Natural killer cell treated with Interleukin-12 subunit alpha and Interleukin-12 subunit beta and Interleukin-15 and Interleukin-18, amount 100 ng/mL, for 72 hours (primary cell): ENCODE measurements around the gene P2RY2. TPM values are rescaled to one million over a fixed set of nuclear protein-coding genes. Genes with fewer than 3 reads are reported as not detected.

Experiments
- ATAC-seq, 2 donors: fragments of 150-1000 bp; cut with Tn5 transposase in 1 of 2; sonication (Bioruptor Pico), chemical (Tn5 transposase) in 1 of 2; 2 replicates each; pipeline ENCODE4 v1.10.0; 2021
- DNase-seq: peaks from one replicate; pipeline ENCODE4 v3.0.0; 2022; ENCODE audit warnings: low spot score
- H3K27ac Mint-ChIP-seq, 2 donors: 1 replicate in 1 of 2; 2 replicates in 1 of 2; pipeline ENCODE4 v1.8.0; 2022; ENCODE audit warnings: mixed read lengths in 2 of 2, mild to moderate bottlenecking in 1 of 2, moderate library complexity in 1 of 2
- H3K27me3 Mint-ChIP-seq, 2 donors: 1 replicate in 1 of 2; 2 replicates in 1 of 2; pipeline ENCODE4 v1.8.0; 2022; ENCODE audit warnings: mixed read lengths in 2 of 2
- H3K36me3 Mint-ChIP-seq: one replicate; pipeline ENCODE4 v1.8.0; 2022; ENCODE audit warnings: mixed read lengths
- H3K4me1 Mint-ChIP-seq, 2 donors: 1 replicate in 1 of 2; 2 replicates in 1 of 2; pipeline ENCODE4 v1.8.0; 2022; ENCODE audit warnings: low read depth in 2 of 2, mixed read lengths in 2 of 2, mild to moderate bottlenecking in 1 of 2
- H3K4me3 Mint-ChIP-seq: one replicate; pipeline ENCODE4 v1.8.0; 2022; ENCODE audit warnings: mixed read lengths
- H3K9me3 Mint-ChIP-seq: 2 replicates; pipeline ENCODE4 v1.8.0; 2022; ENCODE audit warnings: mixed read lengths
- total RNA-seq, 2 donors: library from RNA; stranded (reverse); gene quantifications; one replicate each; pipeline ENCODE4 v1.2.3, GENCODE V29; 2022

The P2RY2 gene
- total RNA-seq, 2 donors from 2014 or later, result 0.20 TPM; not detected in 1

DNA sequence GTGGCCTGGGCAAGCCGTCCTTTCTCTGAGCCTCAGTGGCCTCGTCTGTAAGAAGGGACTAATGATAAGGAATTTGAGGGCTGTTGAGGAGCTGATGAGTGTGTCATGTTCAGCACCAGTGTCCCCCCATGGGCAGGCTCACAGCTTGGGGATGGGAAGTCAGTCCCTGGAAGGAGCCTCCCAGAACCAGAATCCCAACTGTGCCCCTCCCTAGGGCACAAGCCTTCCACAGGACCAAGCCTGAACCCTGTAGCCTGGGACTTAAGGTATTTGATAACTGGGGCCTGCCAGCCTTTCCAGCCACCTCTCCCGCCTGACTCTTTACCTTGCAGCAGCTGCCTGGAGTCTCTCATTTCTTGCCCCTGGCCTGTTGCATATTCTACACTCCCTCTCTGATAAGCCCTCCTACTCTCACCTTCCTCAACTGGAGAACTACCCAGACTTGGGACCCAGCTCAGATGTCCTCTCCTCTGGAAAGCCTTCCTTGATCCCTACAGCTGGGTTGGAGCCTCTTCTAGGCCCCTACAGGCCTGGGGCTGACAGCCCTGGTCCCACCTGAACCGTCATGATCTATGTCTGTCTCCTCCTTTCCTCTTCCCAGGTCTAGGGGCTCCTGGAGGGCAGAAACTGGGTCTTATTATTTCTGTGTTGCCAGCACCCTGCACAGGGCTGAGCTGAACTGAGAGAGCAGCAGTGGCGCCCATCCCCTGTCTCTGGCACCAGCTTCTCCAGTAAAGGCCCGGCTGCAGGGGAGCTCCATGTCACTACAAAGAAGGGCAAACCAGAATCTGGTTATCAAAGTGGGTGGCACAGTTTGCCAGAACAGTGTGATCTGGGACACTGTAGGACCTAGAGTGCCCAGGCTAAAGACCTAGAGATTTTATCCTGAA lies 1.6 kb downstream of the P2RY2 start:
- Mint-ChIP-seq H3K27ac (no peak overlapping the region), H3K9me3 (no peaks in the 10 kb centered on the region), H3K4me3 (peak overlapping the region; percentile 19), H3K36me3 (no peaks in the 10 kb centered on the region), H3K27me3 (peaks cover 17 to 20% of the 10 kb centered on the region in 2 donors), H3K4me1 (peaks cover 0 to 6% of the 10 kb centered on the region in 2 donors)
- DNase-seq (no peak), ATAC-seq (no peak)

DNA sequence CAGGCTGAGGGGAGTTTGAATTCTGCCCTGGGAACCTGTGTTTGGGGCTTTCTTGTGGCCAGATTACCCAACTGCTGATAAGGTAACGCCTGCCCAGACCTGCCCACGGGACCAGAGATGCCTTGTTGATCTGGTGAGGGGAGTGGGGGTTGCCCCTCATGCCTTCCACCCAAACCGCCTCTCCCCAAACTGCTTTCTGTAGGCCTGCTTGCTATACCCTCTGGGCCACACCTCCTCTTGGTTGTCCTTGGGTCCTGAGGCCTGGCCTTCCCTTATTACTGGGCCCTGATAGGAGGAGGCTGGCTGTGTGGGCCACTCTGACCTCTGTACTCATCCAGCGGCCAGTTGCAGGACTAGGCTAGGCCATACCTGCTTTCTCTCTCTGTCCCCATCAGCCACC lies 3.4 kb downstream of the P2RY2 start:
- no peak for ATAC-seq
- no peak for DNase-seq
- Mint-ChIP-seq H3K27me3 (peaks cover 17 to 19% of the 10 kb centered on the region in 2 donors), H3K36me3 (no peaks in the 10 kb centered on the region), H3K27ac (no peak overlapping the region), H3K9me3 (no peaks in the 10 kb centered on the region), H3K4me3 (no peak overlapping the region), H3K4me1 (peaks cover 0 to 6% of the 10 kb centered on the region in 2 donors)

DNA sequence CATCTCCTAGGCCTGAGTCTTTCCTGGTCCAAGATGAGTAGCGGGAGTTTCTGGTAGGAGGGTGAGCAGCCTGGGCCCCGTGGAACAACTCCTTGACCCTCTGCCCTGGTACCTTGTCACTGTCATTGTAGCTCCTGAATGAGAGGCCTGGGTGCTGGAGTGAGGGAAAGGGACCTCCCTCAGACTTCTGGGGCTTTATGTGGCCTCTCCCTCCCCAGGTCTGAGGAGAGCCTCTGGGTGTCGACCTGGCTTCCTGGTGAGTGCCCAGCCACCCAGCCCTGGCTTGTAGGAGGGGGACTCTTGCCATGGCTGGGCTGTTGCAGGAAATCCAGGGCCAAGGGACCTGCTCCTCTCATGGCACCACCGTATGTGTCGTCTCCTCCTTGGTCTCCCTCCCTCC lies 3.9 kb downstream of the P2RY2 start:
- no peak for ATAC-seq
- no peak for DNase-seq
- Mint-ChIP-seq H3K9me3 (no peaks in the 10 kb centered on the region), H3K27me3 (peaks cover 14 to 17% of the 10 kb centered on the region in 2 donors), H3K4me1 (peaks cover 0 to 6% of the 10 kb centered on the region in 2 donors), H3K4me3 (no peak overlapping the region), H3K27ac (peak overlapping the region in 1 of 2 donors; percentile 5), H3K36me3 (no peaks in the 10 kb centered on the region)

DNA sequence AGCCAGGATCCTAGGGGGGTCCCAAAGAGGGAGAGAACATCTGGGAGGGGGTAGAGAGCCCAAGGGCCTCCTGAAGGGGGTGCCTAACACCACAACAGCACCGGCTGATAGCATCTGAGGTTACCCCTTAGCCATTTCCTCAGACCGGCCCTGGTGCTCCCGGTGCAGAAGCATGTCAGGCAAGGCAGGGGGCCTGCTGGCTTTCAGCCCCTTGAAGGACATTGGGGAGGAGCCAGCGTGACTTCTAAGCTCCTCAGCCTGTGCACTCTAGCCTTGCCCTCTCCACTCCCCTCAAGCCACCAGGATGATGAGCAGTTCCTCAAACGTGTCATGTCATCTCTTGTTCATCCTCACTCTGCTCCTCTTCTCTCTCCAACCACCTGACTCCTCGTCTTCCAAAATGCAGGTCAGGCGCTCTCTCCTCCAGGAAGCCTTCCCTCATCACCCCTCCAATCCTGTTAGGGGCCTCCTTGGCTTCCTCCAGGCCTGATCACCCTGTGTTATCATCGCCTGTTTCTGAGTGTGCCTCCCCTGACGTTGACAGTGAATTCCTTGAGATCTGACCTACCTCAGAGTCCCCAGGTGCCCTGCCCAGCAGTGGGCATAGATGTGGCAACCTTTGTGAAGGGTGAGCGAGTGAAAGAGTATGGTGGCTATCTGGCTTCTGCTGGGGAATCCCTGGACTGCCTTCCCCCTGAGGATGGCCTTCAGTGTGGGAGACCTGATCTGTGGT lies 6.1 kb downstream of the P2RY2 start:
- H3K4me1 Mint-ChIP-seq, result peaks cover 0 to under 1% of the 10 kb centered on the region in 2 donors
- no peak overlapping the region for H3K4me3 Mint-ChIP-seq
- DNase-seq (no peak), ATAC-seq (no peak)
- no peaks in the 10 kb centered on the region for H3K9me3 Mint-ChIP-seq
- H3K36me3 Mint-ChIP-seq, result no peaks in the 10 kb centered on the region
- H3K27me3 Mint-ChIP-seq, result peaks cover 3 to 8% of the 10 kb centered on the region in 2 donors
- no peak overlapping the region for H3K27ac Mint-ChIP-seq

DNA sequence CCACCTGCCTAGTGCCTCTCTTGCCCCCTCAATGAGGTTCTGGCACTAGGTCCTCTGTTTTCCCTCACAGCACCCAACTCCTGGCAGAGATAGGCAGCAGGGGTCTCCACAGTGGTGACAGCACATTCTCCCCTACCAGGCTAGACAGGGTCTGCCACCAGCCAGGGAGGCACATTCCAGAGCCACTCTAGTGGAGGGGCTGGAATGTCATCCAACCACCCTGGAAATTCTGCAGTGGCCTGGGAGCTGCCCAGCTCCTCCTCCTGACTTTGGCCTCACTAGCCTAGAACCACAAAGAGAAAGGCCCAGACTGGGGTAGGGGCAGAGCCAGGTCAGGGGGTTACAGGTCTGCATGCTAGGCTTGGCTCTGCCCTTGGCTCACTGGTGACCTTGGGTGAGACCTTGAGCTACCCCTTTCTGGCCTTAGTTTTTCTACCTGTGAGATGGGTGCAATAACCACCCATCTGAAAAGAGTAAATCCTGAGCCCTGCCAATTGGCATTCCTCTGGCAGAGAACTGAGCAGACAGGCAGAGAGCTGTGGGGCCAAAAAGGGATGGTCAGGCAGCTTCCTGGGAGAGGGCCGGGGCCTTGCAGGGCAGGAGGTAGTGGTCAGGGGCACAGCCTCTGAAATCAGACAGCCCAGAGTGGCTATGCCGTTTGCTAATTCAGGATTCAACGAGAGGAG lies 7.1 kb downstream of the P2RY2 start:
- no peaks in the 10 kb centered on the region for H3K36me3 Mint-ChIP-seq
- H3K9me3 Mint-ChIP-seq, result no peaks in the 10 kb centered on the region
- H3K4me3 Mint-ChIP-seq, result no peak overlapping the region
- no peak overlapping the region for H3K27ac Mint-ChIP-seq
- DNase-seq (no peak), ATAC-seq (no peak)
- peaks cover 0 to under 1% of the 10 kb centered on the region in 2 donors for H3K27me3 Mint-ChIP-seq
- no peaks in the 10 kb centered on the region for H3K4me1 Mint-ChIP-seq

DNA sequence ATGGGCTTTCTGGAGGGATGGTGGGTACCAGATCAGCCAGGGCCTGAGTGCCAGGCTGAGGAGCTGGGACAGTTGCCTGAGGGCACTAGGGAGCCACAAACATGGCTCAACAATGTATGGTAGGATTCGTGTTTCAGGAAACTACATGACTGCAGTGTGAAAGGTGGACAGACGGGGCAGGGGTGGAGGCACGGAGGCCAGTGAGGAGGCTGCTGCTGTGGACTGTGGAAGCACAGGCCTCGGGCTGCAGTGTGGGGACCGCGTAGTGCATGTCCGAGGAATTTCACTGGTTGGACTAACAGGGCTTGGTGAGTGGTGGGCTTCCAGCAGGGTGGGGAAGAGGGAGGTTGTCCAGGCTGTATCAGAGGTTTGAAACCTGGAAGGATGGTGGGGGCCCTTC lies 7.8 kb downstream of the P2RY2 start:
- Mint-ChIP-seq H3K9me3 (no peaks in the 10 kb centered on the region), H3K27ac (no peak overlapping the region), H3K27me3 (no peaks in the 10 kb centered on the region), H3K4me1 (no peaks in the 10 kb centered on the region), H3K36me3 (no peaks in the 10 kb centered on the region), H3K4me3 (no peak overlapping the region)
- ATAC-seq, result no peak
- no peak for DNase-seq

DNA sequence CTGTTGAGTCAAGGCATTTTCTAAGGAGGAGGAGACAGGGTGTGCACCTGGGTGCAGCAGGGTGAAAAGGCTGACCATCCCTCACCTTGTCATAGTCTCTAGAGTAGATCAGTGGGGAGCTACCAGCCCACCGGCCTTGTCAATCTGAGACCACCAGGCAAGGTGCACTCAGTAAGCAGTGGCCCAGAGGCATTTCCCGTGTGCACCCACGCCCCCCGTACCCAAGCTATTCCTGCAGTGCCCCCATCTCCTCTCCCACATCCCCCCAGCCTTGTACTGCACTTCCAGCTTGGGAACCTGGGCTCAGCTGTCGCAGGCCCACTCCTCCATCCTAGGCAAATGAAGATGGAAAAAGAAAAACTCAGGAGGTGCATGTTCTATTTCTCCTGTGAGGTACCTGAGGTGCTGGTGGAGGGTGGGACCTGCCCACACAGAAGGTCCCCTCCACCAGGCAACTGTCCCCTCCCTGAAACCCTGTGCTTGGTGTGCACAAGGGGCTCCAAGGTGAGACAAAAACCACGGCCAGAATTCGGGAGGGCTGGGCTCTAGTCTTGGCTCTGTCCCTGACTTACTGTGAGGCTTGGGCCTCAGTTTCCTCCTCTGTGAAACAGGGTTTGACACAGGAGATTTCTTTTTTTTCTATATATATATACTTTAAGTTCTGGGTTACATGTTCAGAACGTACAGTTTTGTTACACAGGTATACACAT lies 8.4 kb downstream of the P2RY2 start:
- ATAC-seq (no peak), DNase-seq (no peak)
- H3K27ac Mint-ChIP-seq, result no peak overlapping the region
- no peaks in the 10 kb centered on the region for H3K9me3 Mint-ChIP-seq
- H3K4me1 Mint-ChIP-seq, result no peaks in the 10 kb centered on the region
- no peaks in the 10 kb centered on the region for H3K27me3 Mint-ChIP-seq
- H3K4me3 Mint-ChIP-seq, result no peak overlapping the region
- H3K36me3 Mint-ChIP-seq, result no peaks in the 10 kb centered on the region

DNA sequence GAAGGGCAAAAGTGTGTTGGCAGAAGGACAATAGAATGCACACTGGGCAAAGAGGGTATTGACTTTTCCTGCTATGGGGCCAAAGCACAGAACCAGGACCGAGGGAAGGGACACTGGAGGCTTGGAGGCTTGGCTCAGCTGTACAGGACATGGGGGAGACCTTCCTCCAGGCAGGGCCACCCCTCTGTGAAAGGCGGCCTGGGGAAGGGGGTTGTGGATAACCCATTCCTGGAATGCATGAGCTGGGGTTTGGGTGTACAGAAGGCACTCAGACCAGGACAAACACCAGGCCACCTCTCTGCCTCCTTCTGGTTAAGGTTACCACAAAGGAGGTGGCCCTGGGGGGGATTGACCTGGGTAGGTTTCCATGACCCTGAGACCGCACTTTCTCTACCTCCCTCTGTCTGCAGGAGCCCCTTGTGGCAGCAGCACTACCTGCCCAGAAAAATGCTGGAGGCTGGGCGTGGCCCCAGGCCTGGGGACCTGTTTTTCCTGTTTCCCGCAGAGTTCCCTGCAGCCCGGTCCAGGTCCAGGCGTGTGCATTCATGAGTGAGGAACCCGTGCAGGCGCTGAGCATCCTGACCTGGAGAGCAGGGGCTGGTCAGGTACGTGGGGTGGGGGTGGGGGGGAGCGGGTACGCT lies 9.6 kb downstream of the P2RY2 start:
- H3K4me3 Mint-ChIP-seq, result no peak overlapping the region
- no peaks in the 10 kb centered on the region for H3K27me3 Mint-ChIP-seq
- H3K4me1 Mint-ChIP-seq, result no peaks in the 10 kb centered on the region
- no peak for DNase-seq
- H3K9me3 Mint-ChIP-seq, result no peaks in the 10 kb centered on the region
- no peak overlapping the region for H3K27ac Mint-ChIP-seq
- no peaks in the 10 kb centered on the region for H3K36me3 Mint-ChIP-seq
- no peak for ATAC-seq

DNA sequence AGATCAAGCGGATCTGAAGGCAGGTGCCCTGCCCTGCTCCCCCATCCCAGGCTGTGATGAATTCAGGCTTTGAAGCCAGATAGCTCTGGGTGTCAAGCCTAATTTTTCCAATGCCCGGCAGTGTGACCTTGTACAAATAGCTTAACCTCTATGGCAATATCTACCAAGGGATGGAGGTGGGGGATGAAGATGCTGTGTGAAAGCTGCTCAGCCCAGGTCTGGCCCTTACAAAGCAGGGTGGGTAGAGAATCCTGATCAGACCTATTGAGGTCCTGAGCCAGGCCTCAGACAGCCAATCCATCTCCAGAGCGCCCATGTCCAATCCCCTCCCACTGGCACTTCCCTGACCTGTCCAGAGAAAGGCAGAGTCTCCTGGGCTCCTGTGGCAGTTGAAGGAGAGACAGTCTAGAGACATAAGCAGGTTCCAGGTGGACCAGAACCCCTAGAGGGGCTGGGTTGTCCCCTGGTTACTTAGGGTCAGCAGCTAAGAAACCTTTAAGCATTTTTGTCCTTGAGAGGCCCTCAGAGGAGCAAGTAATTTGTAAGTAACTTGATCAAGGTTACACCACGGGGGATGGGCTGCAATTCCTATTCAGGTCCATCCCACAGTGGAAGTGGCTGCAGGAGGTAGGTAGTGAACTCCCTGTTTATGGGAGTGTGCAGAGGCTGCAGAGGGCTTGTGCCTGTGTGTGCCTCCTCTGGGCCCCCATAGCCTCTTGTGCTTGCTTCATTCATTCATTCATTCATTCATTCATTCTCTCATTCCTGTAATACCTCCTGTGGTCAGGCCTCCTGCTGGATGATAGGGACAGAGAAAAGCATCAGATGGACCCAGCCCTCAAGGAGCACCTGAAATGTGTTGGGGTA lies 10.4 kb downstream of the P2RY2 start:
- no peak overlapping the region for H3K4me3 Mint-ChIP-seq
- no peaks in the 10 kb centered on the region for H3K9me3 Mint-ChIP-seq
- no peak for ATAC-seq
- H3K27me3 Mint-ChIP-seq, result no peaks in the 10 kb centered on the region
- H3K27ac Mint-ChIP-seq, result no peak overlapping the region
- no peaks in the 10 kb centered on the region for H3K36me3 Mint-ChIP-seq
- no peak for DNase-seq
- H3K4me1 Mint-ChIP-seq, result no peaks in the 10 kb centered on the region

DNA sequence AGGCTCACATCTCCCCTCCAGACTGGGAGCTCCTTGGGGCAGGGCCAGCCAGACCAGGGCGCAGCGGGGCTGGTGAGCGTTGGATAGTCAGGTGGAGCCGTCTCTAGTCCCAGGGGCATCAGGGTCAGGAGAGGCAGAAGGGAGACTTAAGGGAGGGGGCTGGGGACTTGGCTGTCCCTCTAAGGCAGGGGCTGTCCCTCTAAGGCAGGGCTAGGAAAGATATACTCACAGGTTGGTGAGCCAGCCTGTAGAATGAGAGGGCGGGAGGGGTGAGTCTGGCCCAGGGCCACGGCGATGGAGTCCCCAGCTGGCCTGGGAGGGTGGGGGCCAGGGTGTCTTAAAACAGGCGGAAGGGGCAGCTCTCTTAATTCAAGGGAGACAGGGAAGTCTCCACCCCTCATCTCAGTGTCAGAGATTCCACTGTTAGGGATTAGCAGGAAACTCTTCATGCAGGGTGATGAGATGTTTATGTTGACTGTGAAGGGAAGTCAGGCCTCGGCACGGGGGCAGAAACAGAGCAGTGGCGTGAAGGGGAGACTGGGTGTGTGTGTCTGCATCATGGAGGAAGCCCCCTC lies 11.3 kb downstream of the P2RY2 start:
- H3K4me3 Mint-ChIP-seq, result no peak overlapping the region
- H3K27me3 Mint-ChIP-seq, result no peaks in the 10 kb centered on the region
- H3K27ac Mint-ChIP-seq, result no peak overlapping the region
- no peaks in the 10 kb centered on the region for H3K36me3 Mint-ChIP-seq
- H3K9me3 Mint-ChIP-seq, result no peaks in the 10 kb centered on the region
- no peak for DNase-seq
- no peaks in the 10 kb centered on the region for H3K4me1 Mint-ChIP-seq
- no peak for ATAC-seq

DNA sequence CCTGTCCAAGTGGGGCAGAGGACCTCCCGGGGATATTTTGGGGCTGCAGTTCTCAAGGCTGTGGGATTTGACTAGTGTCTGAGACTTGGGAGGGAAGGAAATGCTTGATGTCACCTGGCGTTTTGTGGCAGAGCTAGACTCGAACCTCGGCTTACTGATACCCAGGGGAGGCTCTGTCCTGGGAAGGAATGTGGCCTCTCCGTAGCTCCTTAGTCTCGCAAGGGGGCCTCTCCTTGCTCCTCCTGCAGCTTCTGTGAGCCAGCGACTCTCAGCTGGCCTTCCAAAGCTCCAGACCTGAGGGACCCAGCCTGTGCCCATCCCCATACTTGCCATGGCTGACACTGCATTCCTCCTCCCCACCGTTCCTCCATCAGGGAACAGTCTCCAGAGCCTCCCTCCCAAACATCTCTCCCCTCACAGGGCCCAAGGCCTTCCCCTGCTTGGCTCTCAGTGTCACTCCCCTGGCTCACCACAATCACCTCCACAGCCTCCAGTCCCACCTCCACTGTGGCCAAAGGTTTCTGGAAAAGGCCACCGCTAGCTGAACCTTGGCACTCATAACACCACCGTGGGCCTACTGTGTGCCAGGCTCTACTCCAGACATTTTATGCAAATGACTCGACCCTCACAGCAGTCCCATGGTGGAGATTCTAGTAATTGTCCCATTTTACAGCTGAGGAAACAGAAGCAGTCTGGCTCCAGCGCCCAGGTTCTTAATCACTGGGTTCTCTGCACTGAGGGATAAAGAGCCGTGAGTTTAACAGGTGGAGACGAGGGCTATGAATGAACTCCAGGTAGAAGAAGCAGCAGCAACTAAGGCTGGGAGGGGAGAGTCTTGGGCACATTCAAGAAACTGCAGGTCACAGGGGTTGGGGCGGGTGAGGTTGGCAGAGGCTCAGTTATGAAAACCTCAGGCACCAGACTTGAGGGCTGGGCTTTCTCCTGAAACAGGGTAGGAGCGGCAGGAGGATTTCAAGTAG lies 12.1 kb downstream of the P2RY2 start:
- H3K4me3 Mint-ChIP-seq, result no peak overlapping the region
- no peaks in the 10 kb centered on the region for H3K9me3 Mint-ChIP-seq
- no peak for ATAC-seq
- no peaks in the 10 kb centered on the region for H3K27me3 Mint-ChIP-seq
- no peaks in the 10 kb centered on the region for H3K4me1 Mint-ChIP-seq
- no peak overlapping the region for H3K27ac Mint-ChIP-seq
- DNase-seq, result peak; percentile 39
- H3K36me3 Mint-ChIP-seq, result no peaks in the 10 kb centered on the region
